Bronchial epithelial cell (primary cell): ENCODE results near the gene XRN2. TPM values are rescaled to one million over a fixed set of nuclear protein-coding genes. Genes with fewer than 3 reads are reported as not detected.

Source experiments
- DNase-seq: peaks from one replicate; pipeline ENCODE4 v3.0.0-alpha.2; 2010; ENCODE audit warnings: low read depth
- FAIRE-seq: peaks from 2 replicates; lab custom pipeline; 2011; peaks lifted over from hg19 to GRCh38; lab: Jason Lieb, UNC
- H3K27me3 ChIP-seq: 2 replicates; pipeline ENCODE4 v1.5.1; 2011; ENCODE audit warnings: low read length; ENCODE audit not compliant: control insufficient read depth, insufficient read depth
- H3K36me3 ChIP-seq: 2 replicates; pipeline ENCODE4 v1.5.1; 2011; ENCODE audit warnings: low read length; ENCODE audit not compliant: control insufficient read depth, insufficient read depth
- H3K4me3 ChIP-seq: 2 replicates; pipeline ENCODE4 v1.5.1; 2011; ENCODE audit warnings: mild to moderate bottlenecking, low read depth, low read length, control low read depth
- total RNA-seq: library from RNA; depleted of rRNA; stranded (reverse); fragments of >200 nt; gene quantifications from 2 replicates; pipeline ENCODE4 v1.2.1, GENCODE V29; 2014
- TF ChIP-seq, protein P1 (sequence below): IDR thresholded peaks from 2 replicates; pipeline ENCODE4 v1.5.1; 2011; ENCODE audit warnings: mild to moderate bottlenecking, moderate library complexity, low read length, control low read depth, inconsistent platforms; ENCODE audit not compliant: insufficient read depth, severe bottlenecking

Gene XRN2
- total RNA-seq, 1 donor from 2014 or later, result 78.2 TPM

DNA sequence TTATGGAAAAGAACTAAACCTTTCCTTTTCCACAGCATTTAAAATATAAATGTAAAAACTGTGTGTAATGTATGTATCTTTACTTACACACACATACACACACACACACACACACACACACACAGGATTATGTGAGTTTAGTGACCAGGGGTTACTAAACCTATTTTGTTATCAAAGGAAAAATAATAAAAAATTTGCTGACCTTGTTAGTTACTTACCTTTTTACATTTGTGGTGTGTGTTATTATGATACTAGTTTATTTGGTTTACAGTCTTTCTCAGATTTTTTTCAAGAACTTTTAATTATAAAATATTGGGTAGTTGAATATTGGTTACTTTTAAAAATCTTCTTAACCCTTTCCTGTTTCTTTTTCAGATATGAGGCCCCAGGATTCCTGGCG, 78.5 kb downstream of the XRN2 start:
- Histone ChIP-seq H3K27me3 (no peaks in the 10 kb centered on the region), H3K4me3 (no peak overlapping the region), H3K36me3 (peaks cover 2% of the 10 kb centered on the region)
- DNase-seq (no peak), FAIRE-seq (no peak)
- TF ChIP-seq, protein P1, sequence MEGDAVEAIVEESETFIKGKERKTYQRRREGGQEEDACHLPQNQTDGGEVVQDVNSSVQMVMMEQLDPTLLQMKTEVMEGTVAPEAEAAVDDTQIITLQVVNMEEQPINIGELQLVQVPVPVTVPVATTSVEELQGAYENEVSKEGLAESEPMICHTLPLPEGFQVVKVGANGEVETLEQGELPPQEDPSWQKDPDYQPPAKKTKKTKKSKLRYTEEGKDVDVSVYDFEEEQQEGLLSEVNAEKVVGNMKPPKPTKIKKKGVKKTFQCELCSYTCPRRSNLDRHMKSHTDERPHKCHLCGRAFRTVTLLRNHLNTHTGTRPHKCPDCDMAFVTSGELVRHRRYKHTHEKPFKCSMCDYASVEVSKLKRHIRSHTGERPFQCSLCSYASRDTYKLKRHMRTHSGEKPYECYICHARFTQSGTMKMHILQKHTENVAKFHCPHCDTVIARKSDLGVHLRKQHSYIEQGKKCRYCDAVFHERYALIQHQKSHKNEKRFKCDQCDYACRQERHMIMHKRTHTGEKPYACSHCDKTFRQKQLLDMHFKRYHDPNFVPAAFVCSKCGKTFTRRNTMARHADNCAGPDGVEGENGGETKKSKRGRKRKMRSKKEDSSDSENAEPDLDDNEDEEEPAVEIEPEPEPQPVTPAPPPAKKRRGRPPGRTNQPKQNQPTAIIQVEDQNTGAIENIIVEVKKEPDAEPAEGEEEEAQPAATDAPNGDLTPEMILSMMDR, result no peak

DNA sequence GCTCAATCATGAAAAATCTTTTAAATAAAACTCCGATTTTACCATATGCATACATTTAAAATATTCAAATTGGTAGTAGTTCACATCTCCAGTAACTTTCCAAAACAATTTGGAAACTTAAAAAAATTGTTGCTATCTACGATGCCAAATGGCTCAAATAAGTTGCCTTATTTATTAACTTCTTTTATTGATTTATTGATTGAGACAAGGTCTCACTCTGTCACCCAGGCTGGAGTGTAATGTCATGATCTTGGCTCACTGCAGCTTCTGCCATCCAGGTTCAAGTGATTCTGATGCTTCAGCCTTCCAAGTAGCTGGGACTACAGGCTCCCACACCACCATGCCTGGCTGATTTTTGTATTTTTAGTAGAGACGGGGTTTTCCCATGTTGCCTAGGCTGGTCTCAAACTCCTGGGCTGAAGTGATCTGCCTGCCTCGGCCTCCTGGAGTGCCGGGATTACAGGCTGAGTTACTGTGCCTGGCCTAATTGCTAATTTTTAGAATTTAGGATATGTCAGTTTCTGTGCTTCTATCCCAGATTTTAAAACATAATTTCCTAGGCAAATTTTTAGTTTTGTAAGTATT, 81.3 kb downstream of the XRN2 start:
- TF ChIP-seq, protein P1, result no peak
- H3K27me3 ChIP-seq, result no peaks in the 10 kb centered on the region
- FAIRE-seq (no peak), DNase-seq (no peak)
- no peak overlapping the region for H3K4me3 ChIP-seq
- H3K36me3 ChIP-seq, result peaks cover 2% of the 10 kb centered on the region

GRCh38 chr20:21386111-21386510, 83.0 kb downstream of the XRN2 start:
- no peak for DNase-seq
- TF ChIP-seq, protein P1, result no peak
- FAIRE-seq, result no peak
- H3K4me3 ChIP-seq, result no peak overlapping the region
- H3K36me3 ChIP-seq, result peaks cover 2% of the 10 kb centered on the region
- H3K27me3 ChIP-seq, result peaks cover 3% of the 10 kb centered on the region

DNA sequence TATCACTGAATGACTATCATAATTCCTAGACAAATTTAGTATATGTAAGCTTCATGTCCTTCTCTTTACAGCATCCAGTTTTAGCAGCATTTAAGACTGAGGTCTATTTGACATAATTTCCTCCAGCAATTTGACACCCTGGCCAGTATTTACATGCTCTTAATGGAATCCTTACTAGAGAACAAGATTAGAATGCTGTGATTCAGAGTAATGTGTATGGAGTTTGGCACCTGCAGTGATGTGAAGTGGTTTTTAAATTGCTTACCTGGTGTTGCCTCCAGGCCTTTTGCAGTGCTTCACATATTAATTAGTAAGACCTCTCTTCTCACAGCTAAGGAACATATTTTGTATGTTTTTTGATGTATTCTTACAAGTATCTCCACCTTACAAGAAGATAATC, 84.4 kb downstream of the XRN2 start:
- FAIRE-seq (no peak), DNase-seq (peak; percentile 55)
- Histone ChIP-seq H3K27me3 (peaks cover 5% of the 10 kb centered on the region), H3K4me3 (no peak overlapping the region), H3K36me3 (peaks cover 2% of the 10 kb centered on the region)
- TF ChIP-seq, protein P1, result no peak

- peaks cover 9% of the 10 kb centered on the region for H3K27me3 ChIP-seq
- FAIRE-seq, result no peak
- H3K36me3 ChIP-seq, result peaks cover 2% of the 10 kb centered on the region
- H3K4me3 ChIP-seq, result no peak overlapping the region
- TF ChIP-seq, protein P1, result no peak
- DNase-seq, result no peak
Measured at GRCh38 chr20:21388566-21388965, 85.4 kb downstream of the XRN2 start.

GRCh38 chr20:21389368-21389767, 86.2 kb downstream of the XRN2 start:
- peaks cover 2% of the 10 kb centered on the region for H3K36me3 ChIP-seq
- DNase-seq, result no peak
- H3K27me3 ChIP-seq, result peaks cover 10% of the 10 kb centered on the region
- FAIRE-seq, result no peak
- TF ChIP-seq, protein P1, result no peak
- no peak overlapping the region for H3K4me3 ChIP-seq
